Pancreas (tissue), 10 donors: ENCODE data around the gene IGLL5. TPM values are rescaled to one million over a fixed set of nuclear protein-coding genes. Genes with fewer than 3 reads are reported as not detected.

ENCODE experiments used
- ATAC-seq, 4 donors: fragments of 200-7000 bp; cut with Tn5 transposase; one replicate each; pipeline versions ENCODE4 v1.8.0 to v1.9.1; 2020; ENCODE audit warnings: mild to moderate bottlenecking in 4 of 4, moderate library complexity in 4 of 4
- DNase-seq, 6 donors: peaks; one replicate each; pipeline ENCODE4 v3.0.0-alpha.2; 2020
- FAIRE-seq: peaks from 2 replicates; lab custom pipeline; 2012; peaks lifted over from hg19 to GRCh38; lab: Jason Lieb, UNC
- H3K27ac ChIP-seq, 4 donors: fragments of 200-600 bp; sonication (generic); 1 replicate in 3 of 4; 2 replicates in 1 of 4; pipeline versions ENCODE4 v1.5.0 to v1.8.0; 2020
- H3K27me3 ChIP-seq, 4 donors: fragments of 200-600 bp; one replicate each; pipeline ENCODE4 v1.8.0; 2021
- H3K36me3 ChIP-seq, 3 donors: fragments of 200-600 bp; sonication (generic) in 1 of 3; one replicate each; pipeline versions ENCODE4 v1.5.0 to v1.8.0; 2020 to 2021
- H3K4me1 ChIP-seq, 3 donors: fragments of 200-600 bp; one replicate each; pipeline ENCODE4 v1.8.0; 2021
- H3K4me3 ChIP-seq, 4 donors: fragments of 200-600 bp; sonication (generic) in 2 of 4; one replicate each; pipeline versions ENCODE4 v1.5.0 to v1.8.0; 2020 to 2021
- H3K9me3 ChIP-seq, 4 donors: fragments of 200-600 bp; one replicate each; pipeline ENCODE4 v1.8.0; 2021
- CTCF ChIP-seq, 4 donors: fragments of 200-600 bp; sonication (generic) in 3 of 4; IDR thresholded peaks; one replicate each; pipeline versions ENCODE4 v1.5.0 to v1.8.0; 2021; ENCODE audit warnings: antibody characterized with exemption in 4 of 4
- WGBS, 2 donors: extraction: QIAGEN DNeasy Blood & Tissue Kit; methylation state at CpG; one replicate each; pipeline ENCODE4 v1.1.7; 2013; 5-methylcytosine and 5-hydroxymethylcytosine counted together
- intact Hi-C, 3 donors: fragments of 100-400 bp; cut with DNase I; formaldehyde crosslinking; loops; one replicate each; pipeline versions ENCODE4 v1.11.1 to v1.14.2; 2022
- polyA plus RNA-seq, 2 donors: library from polyadenylated mRNA; stranded (reverse); fragments of 200-250 nt; gene quantifications; one replicate each; pipeline ENCODE4 v1.2.3, GENCODE V29; 2013
- total RNA-seq, 6 donors: library from RNA; stranded (reverse); fragmentation: NEBNext Ultra II Directional in 4 of 6; extraction: Animal tissue kit (Norgen Biotek cat#: 25700) in 4 of 6; gene quantifications; one replicate each; pipeline versions ENCODE4 v1.2.1 to v1.2.4, GENCODE V29; 2021 to 2023
- donor health status: healthy with polysubstance abuse.
- donor health status: DM: no; HTN: no; CAD: no; lungs with moderate emphysema.
- donor health status: DM: no; HTN: no; CAD: no.
- donor health status: control.
- donor health status: control.
- donor health status: Bipolar disorder and iron deficiency.
- donor health status: DM: yes; HTN: yes; CAD: no.
- donor health status: DM: no; HTN: no; CAD: no.
- donor health status: DM: no; HTN: no; CAD: no.
- donor health status: DM: yes; HTN: yes; CAD: no.

IGLL5 gene
- total and polyA plus RNA-seq, 8 donors = 0.23 to 26.3 (median 0.72) TPM; not detected in 3

GRCh38 chr22:22888571-22889353 is 1.1 kb downstream of the IGLL5 start:
- FAIRE-seq (no peak), ATAC-seq (no peak), DNase-seq (no peak)
- Histone ChIP-seq H3K9me3 (no peaks in the 10 kb centered on the region), H3K27me3 (no peaks in the 10 kb centered on the region), H3K4me3 (no peak overlapping the region), H3K36me3 (no peaks in the 10 kb centered on the region), H3K27ac (no peak overlapping the region), H3K4me1 (no peaks in the 10 kb centered on the region)
- no peak for TF ChIP-seq CTCF (IDR thresholded peaks at IDR 0.05)
- 54 to 57% methylated on average over 13 of the region's 13 CpGs for WGBS, 2 donors
- intact Hi-C loops = loop anchor here in 1 of 3 donors (10.0 kb wide), 2 partner anchors 204 to 294 kb away; no protein-coding TSS in a partner anchor

GRCh38 chr22:22890085-22890484 is 2.5 kb downstream of the IGLL5 start:
- Histone ChIP-seq H3K27ac (no peak overlapping the region), H3K4me3 (no peak overlapping the region), H3K9me3 (no peaks in the 10 kb centered on the region), H3K36me3 (no peaks in the 10 kb centered on the region), H3K27me3 (no peaks in the 10 kb centered on the region), H3K4me1 (no peaks in the 10 kb centered on the region)
- FAIRE-seq = no peak
- TF ChIP-seq CTCF (IDR thresholded peaks at IDR 0.05) = no peak
- DNase-seq = no peak
- ATAC-seq = no peak
- intact Hi-C loops = no loop called here

- Histone ChIP-seq H3K4me1 (no peaks in the 10 kb centered on the region), H3K4me3 (no peak overlapping the region), H3K9me3 (no peaks in the 10 kb centered on the region), H3K27me3 (no peaks in the 10 kb centered on the region), H3K36me3 (no peaks in the 10 kb centered on the region), H3K27ac (no peak overlapping the region)
- no peak for TF ChIP-seq CTCF (IDR thresholded peaks at IDR 0.05)
- WGBS, 2 donors = 81 to 92% methylated on average over 3 of the region's 3 CpGs
- intact Hi-C loops = no loop called here
- ATAC-seq = no peak
- FAIRE-seq = no peak
- no peak for DNase-seq
Observed at GRCh38 chr22:22891139-22891621, 3.6 kb downstream of the IGLL5 start.

GRCh38 chr22:22892096-22893052 is 4.8 kb downstream of the IGLL5 start:
- H3K9me3 ChIP-seq = no peaks in the 10 kb centered on the region
- H3K27ac ChIP-seq = no peak overlapping the region
- H3K36me3 ChIP-seq = no peaks in the 10 kb centered on the region
- H3K4me1 ChIP-seq = no peaks in the 10 kb centered on the region
- DNase-seq = no peak
- no peak for TF ChIP-seq CTCF (IDR thresholded peaks at IDR 0.05)
- WGBS, 2 donors = 75 to 93% methylated on average over 1 of the region's 1 CpG
- ATAC-seq = no peak
- intact Hi-C loops = no loop called here
- no peaks in the 10 kb centered on the region for H3K27me3 ChIP-seq
- no peak overlapping the region for H3K4me3 ChIP-seq
- FAIRE-seq = no peak
